Natural killer cell (primary cell): ENCODE results near the gene LEUTX. TPM values are rescaled to one million over a fixed set of nuclear protein-coding genes. Genes with fewer than 3 reads are reported as not detected.

ENCODE experiments used
- ATAC-seq, 3 donors: fragments of 150-1000 bp in 2 of 3; fragments of 200-7000 bp in 1 of 3; cut with Tn5 transposase; 1 replicate in 1 of 3; 2 replicates in 2 of 3; pipeline ENCODE4 v1.10.0; 2021; ENCODE audit warnings: mild to moderate bottlenecking in 2 of 3, moderate library complexity in 2 of 3
- DNase-seq, 2 donors: peaks; one replicate each; pipeline versions ENCODE4 v3.0.0 to v3.0.0-alpha.2; 2013 to 2021; ENCODE audit warnings: mixed read lengths in 1 of 2
- H3K27ac ChIP-seq: one replicate; pipeline ENCODE4 v1.5.1; 2013; ENCODE audit warnings: mild to moderate bottlenecking, low read length
- H3K27me3 ChIP-seq: one replicate; pipeline ENCODE4 v1.6.1; 2013; ENCODE audit warnings: low read length; ENCODE audit not compliant: control insufficient read depth, insufficient read depth
- H3K36me3 ChIP-seq: one replicate; pipeline ENCODE4 v1.6.1; 2013; ENCODE audit warnings: low read length; ENCODE audit not compliant: control insufficient read depth, insufficient read depth
- H3K4me1 ChIP-seq: one replicate; pipeline ENCODE4 v1.6.1; 2013; ENCODE audit warnings: low read length; ENCODE audit not compliant: control insufficient read depth, insufficient read depth
- H3K4me3 ChIP-seq: one replicate; pipeline ENCODE4 v1.5.1; 2013; ENCODE audit warnings: low read length
- H3K9me3 ChIP-seq: one replicate; pipeline ENCODE4 v1.6.1; 2013; ENCODE audit warnings: low read length; ENCODE audit not compliant: control insufficient read depth, insufficient read depth
- H3K27ac Mint-ChIP-seq, 2 donors: one replicate each; pipeline ENCODE4 v1.8.0; 2022; ENCODE audit warnings: mild to moderate bottlenecking in 2 of 2, mixed read lengths in 2 of 2, moderate library complexity in 1 of 2
- H3K27me3 Mint-ChIP-seq, 2 donors: one replicate each; pipeline ENCODE4 v1.8.0; 2022; ENCODE audit warnings: low read depth in 2 of 2, mixed read lengths in 2 of 2
- H3K36me3 Mint-ChIP-seq: one replicate; pipeline ENCODE4 v1.8.0; 2022; ENCODE audit warnings: mixed read lengths
- H3K4me1 Mint-ChIP-seq, 2 donors: one replicate each; pipeline ENCODE4 v1.8.0; 2022; ENCODE audit warnings: mixed read lengths in 2 of 2
- H3K4me3 Mint-ChIP-seq: one replicate; pipeline ENCODE4 v1.8.0; 2022; ENCODE audit warnings: mild to moderate bottlenecking, moderate library complexity, mixed read lengths
- H3K9me3 Mint-ChIP-seq, 2 donors: one replicate each; pipeline ENCODE4 v1.8.0; 2022; ENCODE audit warnings: mixed read lengths in 2 of 2
- WGBS: methylation state at CpG from one replicate; pipeline ENCODE4 v1.1.7; 2013; ENCODE audit warnings: missing lambda C conversion rate; ENCODE audit not compliant: insufficient coverage; 5-methylcytosine and 5-hydroxymethylcytosine counted together
- intact Hi-C: fragments of 100-400 bp; cut with micrococcal nuclease; formaldehyde crosslinking; loops from one replicate; pipeline ENCODE4 v1.14.2; 2022
- total RNA-seq, 4 donors: library from RNA; stranded (reverse); fragments of 120-200 nt in 1 of 4; gene quantifications; one replicate each; pipeline versions ENCODE4 v1.2.3 to v1.2.4, GENCODE V29; 2013 to 2022
- TF ChIP-seq, protein P1 (sequence below): fragments of 200-600 bp; IDR thresholded peaks from one replicate; pipeline ENCODE4 v1.8.0; 2022; ENCODE audit warnings: antibody characterized with exemption

LEUTX gene
- total RNA-seq, 3 donors from 2014 or later (not counting 1 experiment from before 2014, with no cell fraction given) = not detected

GRCh38 chr19:39733841-39734240, 44.8 kb upstream of the LEUTX start:
- WGBS = 86% methylated on average over 2 of the region's 2 CpGs
- no peak overlapping the region for H3K27ac Mint-ChIP-seq
- no peak overlapping the region for H3K4me3 Mint-ChIP-seq
- Histone ChIP-seq H3K4me3 (no peak overlapping the region), H3K27me3 (no peaks in the 10 kb centered on the region), H3K27ac (no peak overlapping the region), H3K9me3 (no peaks in the 10 kb centered on the region), H3K36me3 (no peaks in the 10 kb centered on the region), H3K4me1 (no peaks in the 10 kb centered on the region)
- intact Hi-C loops = no loop called here
- H3K36me3 Mint-ChIP-seq = no peaks in the 10 kb centered on the region
- DNase-seq = no peak
- TF ChIP-seq, protein P1, sequence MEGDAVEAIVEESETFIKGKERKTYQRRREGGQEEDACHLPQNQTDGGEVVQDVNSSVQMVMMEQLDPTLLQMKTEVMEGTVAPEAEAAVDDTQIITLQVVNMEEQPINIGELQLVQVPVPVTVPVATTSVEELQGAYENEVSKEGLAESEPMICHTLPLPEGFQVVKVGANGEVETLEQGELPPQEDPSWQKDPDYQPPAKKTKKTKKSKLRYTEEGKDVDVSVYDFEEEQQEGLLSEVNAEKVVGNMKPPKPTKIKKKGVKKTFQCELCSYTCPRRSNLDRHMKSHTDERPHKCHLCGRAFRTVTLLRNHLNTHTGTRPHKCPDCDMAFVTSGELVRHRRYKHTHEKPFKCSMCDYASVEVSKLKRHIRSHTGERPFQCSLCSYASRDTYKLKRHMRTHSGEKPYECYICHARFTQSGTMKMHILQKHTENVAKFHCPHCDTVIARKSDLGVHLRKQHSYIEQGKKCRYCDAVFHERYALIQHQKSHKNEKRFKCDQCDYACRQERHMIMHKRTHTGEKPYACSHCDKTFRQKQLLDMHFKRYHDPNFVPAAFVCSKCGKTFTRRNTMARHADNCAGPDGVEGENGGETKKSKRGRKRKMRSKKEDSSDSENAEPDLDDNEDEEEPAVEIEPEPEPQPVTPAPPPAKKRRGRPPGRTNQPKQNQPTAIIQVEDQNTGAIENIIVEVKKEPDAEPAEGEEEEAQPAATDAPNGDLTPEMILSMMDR = no peak
- H3K9me3 Mint-ChIP-seq = no peaks in the 10 kb centered on the region
- no peak for ATAC-seq
- peaks cover 13 to 19% of the 10 kb centered on the region in 2 donors for H3K27me3 Mint-ChIP-seq
- no peaks in the 10 kb centered on the region for H3K4me1 Mint-ChIP-seq

- WGBS = 80% methylated on average over 1 of the region's 3 CpGs
- peaks cover 13 to 28% of the 10 kb centered on the region in 2 donors for H3K27me3 Mint-ChIP-seq
- H3K27ac Mint-ChIP-seq = no peak overlapping the region
- H3K27ac ChIP-seq = no peak overlapping the region
- no peaks in the 10 kb centered on the region for H3K36me3 Mint-ChIP-seq
- DNase-seq (no peak), ATAC-seq (no peak)
- no peaks in the 10 kb centered on the region for H3K27me3 ChIP-seq
- intact Hi-C loops = no loop called here
- H3K36me3 ChIP-seq = no peaks in the 10 kb centered on the region
- H3K4me1 Mint-ChIP-seq = no peaks in the 10 kb centered on the region
- no peaks in the 10 kb centered on the region for H3K9me3 ChIP-seq
- no peaks in the 10 kb centered on the region for H3K9me3 Mint-ChIP-seq
- TF ChIP-seq, protein P1 = no peak
- H3K4me1 ChIP-seq = no peaks in the 10 kb centered on the region
- no peak overlapping the region for H3K4me3 ChIP-seq
- no peak overlapping the region for H3K4me3 Mint-ChIP-seq
These were observed 43.0 kb upstream of the LEUTX start for GRCh38 chr19:39735688-39736087.

GRCh38 chr19:39736088-39736487, 42.6 kb upstream of the LEUTX start:
- 48% methylated on average over 4 of the region's 5 CpGs for WGBS
- Mint-ChIP-seq H3K27me3 (peaks cover 13 to 28% of the 10 kb centered on the region in 2 donors), H3K4me3 (no peak overlapping the region), H3K27ac (no peak overlapping the region), H3K9me3 (no peaks in the 10 kb centered on the region), H3K4me1 (no peaks in the 10 kb centered on the region), H3K36me3 (no peaks in the 10 kb centered on the region)
- H3K4me1 ChIP-seq = no peaks in the 10 kb centered on the region
- ATAC-seq (no peak), DNase-seq (no peak)
- no peaks in the 10 kb centered on the region for H3K36me3 ChIP-seq
- no peaks in the 10 kb centered on the region for H3K27me3 ChIP-seq
- intact Hi-C loops = no loop called here
- no peaks in the 10 kb centered on the region for H3K9me3 ChIP-seq
- H3K27ac ChIP-seq = no peak overlapping the region
- TF ChIP-seq, protein P1 = no peak
- no peak overlapping the region for H3K4me3 ChIP-seq

DNA sequence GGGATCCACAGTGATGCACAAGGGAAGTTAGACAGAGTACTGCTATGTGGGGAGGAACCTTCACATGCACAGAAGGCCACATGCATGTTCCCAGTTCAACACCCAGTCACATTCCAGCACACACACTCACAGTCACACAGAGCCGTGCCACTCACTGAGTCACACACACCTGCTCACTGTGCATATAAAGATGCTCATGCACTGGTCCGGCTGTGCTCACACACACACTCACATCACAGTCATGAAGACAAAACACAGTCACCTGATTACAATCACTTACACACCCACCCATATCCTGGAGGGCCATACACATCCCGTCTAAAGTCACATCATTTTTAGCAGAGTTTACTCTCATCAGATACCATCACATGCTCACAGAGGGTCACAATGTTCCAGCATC, 41.3 kb upstream of the LEUTX start:
- intact Hi-C loops = no loop called here
- H3K4me1 ChIP-seq = no peaks in the 10 kb centered on the region
- H3K36me3 ChIP-seq = no peaks in the 10 kb centered on the region
- H3K4me3 ChIP-seq = no peak overlapping the region
- Mint-ChIP-seq H3K4me3 (no peak overlapping the region), H3K4me1 (no peaks in the 10 kb centered on the region), H3K27ac (no peak overlapping the region), H3K27me3 (peaks cover 15 to 37% of the 10 kb centered on the region in 2 donors), H3K36me3 (no peaks in the 10 kb centered on the region), H3K9me3 (no peaks in the 10 kb centered on the region)
- no peak overlapping the region for H3K27ac ChIP-seq
- TF ChIP-seq, protein P1 = no peak
- H3K9me3 ChIP-seq = no peaks in the 10 kb centered on the region
- H3K27me3 ChIP-seq = no peaks in the 10 kb centered on the region
- 73% methylated on average over 3 of the region's 3 CpGs for WGBS
- DNase-seq (no peak), ATAC-seq (peak in 1 of 3 donors; percentile 49)
